GM19025 (cell line): ENCODE data around the gene PRELID2.
"Not testable (repeated sequence)": the region's sequence is repeated elsewhere in the genome, so short reads cannot be mapped to it uniquely, and the experiment has no call there.

ENCODE experiments used
- ATAC-seq: cut with Tn5 transposase; IDR thresholded peaks from one replicate; pipeline ENCODE4 v1.9.1; 2021; ENCODE audit warnings: mild to moderate bottlenecking, low read depth, moderate library complexity; ENCODE audit not compliant: unreplicated experiment

PRELID2 gene

GRCh38 chr5:145840458-145841132 lies 5.5 kb upstream of the PRELID2 start:
- ATAC-seq, result no peak

DNA sequence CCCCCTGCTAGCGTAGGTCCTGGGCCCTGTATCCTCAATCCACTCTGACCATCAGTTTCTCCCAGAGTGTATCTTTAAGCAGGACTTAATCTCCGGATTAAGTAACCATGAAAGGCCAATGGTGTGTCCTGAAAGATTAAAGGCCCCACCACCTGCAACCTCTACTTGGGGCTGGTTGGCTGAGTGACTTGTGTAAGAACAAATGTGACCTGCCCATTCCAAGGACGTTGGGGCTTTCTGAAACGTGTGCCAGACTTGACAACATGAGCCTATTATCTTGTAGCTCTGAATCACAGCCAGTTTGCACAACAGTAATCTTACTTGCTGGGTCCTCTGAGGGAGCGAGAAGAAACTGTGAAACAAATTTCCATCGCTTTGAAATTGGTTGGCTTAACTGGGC lies 3.1 kb upstream of the PRELID2 start:
- ATAC-seq, result no peak

GRCh38 chr5:145836241-145836640 lies 1.1 kb upstream of the PRELID2 start:
- not testable (repeated sequence) for ATAC-seq

DNA sequence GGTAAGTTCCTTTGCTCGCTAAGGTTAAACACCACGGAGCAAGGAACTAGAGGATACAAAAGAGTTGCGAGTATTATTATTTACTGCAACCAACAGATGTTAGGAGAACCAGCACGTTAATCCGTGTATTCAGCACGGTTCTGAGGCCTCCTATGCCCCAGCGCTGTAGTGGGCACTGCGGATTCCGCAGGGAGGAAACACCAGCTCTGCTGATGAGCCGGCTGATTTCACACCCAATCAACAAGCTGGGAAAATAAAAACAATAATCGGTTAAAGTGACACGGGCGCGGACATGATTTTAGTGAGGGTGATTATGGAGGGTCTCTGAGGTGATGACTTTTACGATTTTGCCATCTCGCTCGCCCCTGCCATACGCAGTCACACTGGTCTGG lies 702 bp upstream of the PRELID2 start:
- no peak for ATAC-seq

DNA sequence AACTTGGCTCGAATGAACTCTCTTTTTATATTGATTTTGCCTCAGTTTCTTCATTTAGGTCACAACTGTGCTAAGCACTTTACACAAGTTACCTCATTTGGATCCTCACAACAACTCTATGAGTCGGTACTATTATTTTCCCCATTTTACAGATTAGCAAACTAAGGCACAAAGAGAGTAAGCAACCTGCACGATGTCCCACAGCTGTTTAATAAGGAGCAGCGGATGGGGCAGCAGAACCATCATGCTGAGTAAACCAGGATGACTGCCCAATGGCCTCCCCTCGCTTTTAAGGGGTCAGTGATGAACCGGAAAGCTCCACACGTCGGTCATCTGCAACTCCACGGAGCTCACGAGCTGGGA lies 607 bp downstream of the PRELID2 start:
- ATAC-seq, result no peak

DNA sequence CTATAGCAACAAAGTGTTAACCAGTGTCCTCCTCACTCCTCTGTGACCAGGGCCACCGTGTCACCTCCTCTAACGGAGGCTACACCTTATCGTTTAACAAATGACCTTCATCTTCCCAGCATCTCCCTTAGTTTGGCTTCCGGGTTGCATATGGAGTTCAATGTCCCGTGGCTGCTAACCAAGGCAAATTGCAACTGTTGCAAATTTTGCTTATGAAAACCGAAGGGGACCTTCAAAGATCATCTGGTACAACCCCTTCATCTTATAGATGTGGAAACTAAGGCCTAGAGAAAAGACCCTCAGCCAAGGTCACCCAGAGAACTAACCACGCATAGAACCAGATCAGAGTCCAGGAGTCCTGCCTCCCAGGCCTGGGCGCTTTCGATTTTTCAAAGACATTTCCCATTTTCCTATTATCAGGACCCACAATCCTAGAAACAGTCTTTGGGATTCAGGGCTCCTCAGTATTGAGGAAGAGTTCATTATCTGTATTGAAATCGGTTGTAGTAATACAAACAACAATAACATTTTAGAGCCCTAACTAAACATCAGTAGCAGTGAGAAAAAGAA lies 1.4 kb downstream of the PRELID2 start:
- no peak for ATAC-seq

- no peak for ATAC-seq
These were observed 4.5 kb downstream of the PRELID2 start for GRCh38 chr5:145830594-145830993.

- no peak for ATAC-seq
These were observed 5.3 kb downstream of the PRELID2 start for GRCh38 chr5:145829708-145830361.

DNA sequence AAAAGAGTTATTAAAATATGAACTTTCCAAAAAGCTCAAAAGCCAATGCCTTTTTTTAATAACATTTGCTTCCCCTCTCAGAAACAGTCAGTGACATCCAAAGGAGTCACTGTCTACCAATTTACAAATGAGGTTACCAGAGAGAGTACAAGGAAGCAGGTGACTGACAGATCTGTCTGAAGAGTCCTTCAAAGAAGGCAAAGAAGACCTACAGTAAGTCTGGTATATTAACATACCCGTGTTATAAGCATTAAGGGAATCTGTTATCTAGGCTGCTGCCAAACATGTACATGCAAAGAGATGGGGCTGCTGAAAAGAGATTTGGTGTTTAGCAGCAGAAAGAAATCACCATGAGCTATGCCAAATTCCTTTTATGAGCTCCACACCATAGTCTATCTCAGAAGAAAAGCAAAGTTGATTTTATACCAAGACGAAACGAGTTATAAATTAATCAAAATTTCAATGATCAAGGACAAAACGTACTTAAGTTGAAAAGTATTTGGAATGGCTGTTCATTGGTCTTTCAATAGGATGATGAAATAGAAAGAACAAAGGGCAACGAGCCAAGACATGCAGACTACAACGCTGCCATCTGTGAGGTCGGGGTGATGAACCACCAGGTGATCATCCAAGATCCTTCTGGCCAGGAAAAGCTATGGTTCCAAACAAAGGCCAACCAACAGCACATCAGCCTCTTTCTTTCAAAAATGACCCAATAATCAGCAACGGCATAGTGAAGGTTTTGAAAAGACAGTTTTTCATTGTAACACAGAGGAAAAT lies 8.1 kb downstream of the PRELID2 start:
- no peak for ATAC-seq

DNA sequence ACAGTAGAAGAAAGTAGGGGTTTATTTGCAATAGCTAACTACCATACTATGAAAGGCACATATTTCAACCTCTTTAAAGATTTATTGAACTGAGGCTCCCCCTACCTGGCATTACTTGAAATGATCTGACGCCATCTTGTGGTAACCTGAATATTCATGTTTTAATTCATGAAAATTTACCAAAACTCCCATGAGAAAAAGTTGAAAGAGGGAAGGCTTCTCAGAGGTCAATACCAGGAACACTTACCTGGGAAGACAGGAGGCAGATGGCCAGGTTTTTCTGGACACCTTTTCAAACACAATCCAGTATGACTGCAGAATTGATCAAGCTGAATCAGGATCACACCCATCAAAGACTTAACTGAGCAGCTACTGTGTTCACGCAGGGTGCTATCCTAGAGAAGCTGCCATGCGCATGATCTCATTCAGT lies 9.4 kb downstream of the PRELID2 start:
- no peak for ATAC-seq

GRCh38 chr5:145824040-145824439 lies 11.1 kb downstream of the PRELID2 start:
- ATAC-seq, result no peak

- ATAC-seq, result no peak
These were observed 16.5 kb downstream of the PRELID2 start for GRCh38 chr5:145818604-145819003.

- ATAC-seq, result no peak
These were observed 22.3 kb downstream of the PRELID2 start for GRCh38 chr5:145812877-145813276.

GRCh38 chr5:145811834-145812625 lies 23.1 kb downstream of the PRELID2 start:
- ATAC-seq, result no peak

GRCh38 chr5:145806923-145807322 lies 28.2 kb downstream of the PRELID2 start:
- no peak for ATAC-seq

- no peak for ATAC-seq
These were observed 29.3 kb downstream of the PRELID2 start for GRCh38 chr5:145805819-145806218.

DNA sequence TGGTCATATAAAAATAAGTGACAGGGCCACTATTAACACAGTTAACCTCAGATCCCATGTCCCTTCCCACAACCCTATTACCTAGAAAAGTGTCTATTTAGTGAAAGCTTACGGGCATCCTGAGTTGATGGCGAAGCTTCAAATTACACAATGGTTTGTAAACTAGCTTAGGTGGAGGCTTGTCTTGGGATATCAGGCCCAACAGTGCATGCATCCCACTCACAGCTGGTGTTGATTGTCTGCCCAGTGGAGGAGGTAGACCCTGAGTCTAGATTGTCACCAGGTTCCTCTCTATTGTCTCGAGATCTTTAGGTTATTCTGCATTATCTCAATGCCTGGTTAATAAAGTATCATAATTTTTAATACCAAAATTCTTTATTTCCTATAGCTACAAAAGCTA lies 30.4 kb downstream of the PRELID2 start:
- ATAC-seq, result no peak

DNA sequence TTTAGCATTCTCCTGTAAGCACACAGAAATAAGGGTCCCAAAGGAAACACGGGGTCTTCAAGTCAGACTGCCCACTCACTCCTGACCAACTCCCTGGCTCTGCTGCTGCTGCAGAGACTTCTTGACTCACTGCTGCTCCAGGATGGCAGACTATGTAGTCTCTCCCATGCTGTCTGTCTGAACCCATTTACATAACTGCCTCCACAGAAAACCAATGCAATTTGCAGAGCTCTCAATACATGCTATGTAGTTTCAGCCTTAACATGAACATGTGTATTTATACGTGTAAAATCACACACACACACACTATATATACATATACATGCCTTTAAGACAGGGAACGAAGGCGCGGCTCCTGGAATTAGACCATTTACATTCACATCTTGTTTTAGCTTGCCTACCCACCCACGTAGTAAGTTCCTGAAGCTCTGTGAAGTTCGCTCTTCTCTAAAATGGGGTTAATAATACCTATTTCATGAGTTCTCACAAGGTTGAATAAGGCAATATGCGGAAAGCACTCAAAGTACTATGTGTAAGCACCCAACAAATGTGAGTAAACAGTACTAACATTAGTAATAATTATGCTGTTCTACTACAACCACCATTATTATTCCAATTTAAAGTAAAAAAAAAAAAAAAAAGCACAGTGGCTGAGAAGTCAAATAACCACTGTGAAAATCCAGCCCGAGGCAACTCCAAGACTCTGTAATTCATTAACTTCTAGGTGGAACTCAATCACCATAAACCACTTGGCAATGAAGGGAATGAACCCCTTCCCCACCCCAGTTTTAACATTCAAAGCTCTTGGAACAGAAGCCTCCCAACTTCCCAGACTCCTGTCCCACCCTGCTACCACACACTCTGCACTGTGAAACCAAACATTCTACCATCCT lies 31.8 kb downstream of the PRELID2 start:
- no peak for ATAC-seq

DNA sequence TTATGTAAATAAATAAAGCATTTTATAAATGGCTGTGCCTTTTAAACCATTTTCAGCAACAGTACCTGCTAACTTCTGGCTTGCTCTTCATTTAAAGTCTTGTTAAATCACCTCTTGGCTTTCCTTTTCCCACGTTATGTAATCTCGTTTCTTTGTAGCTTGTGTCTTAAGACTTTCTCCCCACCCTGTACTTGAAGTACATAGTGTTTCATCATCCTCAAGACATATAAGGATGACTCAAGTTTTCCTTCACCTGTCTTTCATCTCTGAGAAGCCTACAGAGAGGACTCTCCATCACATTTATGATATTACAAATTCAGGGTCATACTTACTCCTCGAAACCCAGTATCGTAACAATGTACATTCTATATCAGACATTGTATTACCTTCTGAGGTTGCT lies 33.9 kb downstream of the PRELID2 start:
- ATAC-seq, result no peak

GRCh38 chr5:145800181-145800580 lies 35.0 kb downstream of the PRELID2 start:
- ATAC-seq, result no peak
